GM10266 (cell line): ENCODE results near the gene SPOCK1.

ENCODE experiments used
- DNase-seq: peaks from one replicate; pipeline ENCODE4 v3.0.0; 2012; ENCODE audit errors: extremely low spot score
- TF ChIP-seq, protein P1 (sequence below): IDR thresholded peaks from 2 replicates; pipeline ENCODE4 v1.5.1; 2012; ENCODE audit warnings: mild to moderate bottlenecking, low read depth; ENCODE audit not compliant: control insufficient read depth, insufficient read depth; ENCODE audit errors: missing control alignments

Gene SPOCK1

DNA sequence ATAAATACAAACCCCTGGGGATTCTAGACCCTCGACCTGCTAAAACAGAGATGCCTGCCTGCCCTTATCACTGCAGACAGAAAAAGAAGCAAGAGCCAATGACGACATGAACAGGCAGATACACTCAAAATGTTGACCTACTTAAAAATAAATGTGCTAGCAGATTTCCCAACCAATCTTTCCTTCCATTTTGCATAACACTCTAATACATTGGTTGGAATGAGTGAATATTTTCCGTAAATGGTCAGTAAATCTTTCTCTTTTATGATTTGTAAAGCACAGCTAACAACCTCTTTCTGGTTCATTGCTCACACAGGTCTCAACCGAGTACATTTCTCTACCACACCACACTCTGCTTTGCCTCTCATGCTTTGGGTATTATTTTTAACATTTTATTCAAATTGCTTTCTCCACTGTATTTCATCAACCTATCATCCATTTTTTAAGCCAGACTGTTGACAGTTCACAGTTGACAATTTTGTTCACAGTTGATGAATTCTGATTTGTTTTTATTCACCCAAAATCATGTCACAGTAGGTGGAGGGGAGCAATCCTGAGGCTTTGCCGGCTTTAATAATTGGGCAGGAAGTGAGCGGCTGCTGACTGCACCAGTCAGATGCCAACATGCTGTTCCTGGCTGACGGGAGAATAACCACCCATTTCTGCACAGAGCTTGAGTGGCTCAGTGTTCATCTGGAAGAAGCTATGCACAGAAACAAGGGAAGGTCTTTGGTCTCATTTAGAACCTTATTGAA lies 426.6 kb downstream of the SPOCK1 start:
- TF ChIP-seq, protein P1, sequence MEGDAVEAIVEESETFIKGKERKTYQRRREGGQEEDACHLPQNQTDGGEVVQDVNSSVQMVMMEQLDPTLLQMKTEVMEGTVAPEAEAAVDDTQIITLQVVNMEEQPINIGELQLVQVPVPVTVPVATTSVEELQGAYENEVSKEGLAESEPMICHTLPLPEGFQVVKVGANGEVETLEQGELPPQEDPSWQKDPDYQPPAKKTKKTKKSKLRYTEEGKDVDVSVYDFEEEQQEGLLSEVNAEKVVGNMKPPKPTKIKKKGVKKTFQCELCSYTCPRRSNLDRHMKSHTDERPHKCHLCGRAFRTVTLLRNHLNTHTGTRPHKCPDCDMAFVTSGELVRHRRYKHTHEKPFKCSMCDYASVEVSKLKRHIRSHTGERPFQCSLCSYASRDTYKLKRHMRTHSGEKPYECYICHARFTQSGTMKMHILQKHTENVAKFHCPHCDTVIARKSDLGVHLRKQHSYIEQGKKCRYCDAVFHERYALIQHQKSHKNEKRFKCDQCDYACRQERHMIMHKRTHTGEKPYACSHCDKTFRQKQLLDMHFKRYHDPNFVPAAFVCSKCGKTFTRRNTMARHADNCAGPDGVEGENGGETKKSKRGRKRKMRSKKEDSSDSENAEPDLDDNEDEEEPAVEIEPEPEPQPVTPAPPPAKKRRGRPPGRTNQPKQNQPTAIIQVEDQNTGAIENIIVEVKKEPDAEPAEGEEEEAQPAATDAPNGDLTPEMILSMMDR = no peak
- DNase-seq = no peak

DNA sequence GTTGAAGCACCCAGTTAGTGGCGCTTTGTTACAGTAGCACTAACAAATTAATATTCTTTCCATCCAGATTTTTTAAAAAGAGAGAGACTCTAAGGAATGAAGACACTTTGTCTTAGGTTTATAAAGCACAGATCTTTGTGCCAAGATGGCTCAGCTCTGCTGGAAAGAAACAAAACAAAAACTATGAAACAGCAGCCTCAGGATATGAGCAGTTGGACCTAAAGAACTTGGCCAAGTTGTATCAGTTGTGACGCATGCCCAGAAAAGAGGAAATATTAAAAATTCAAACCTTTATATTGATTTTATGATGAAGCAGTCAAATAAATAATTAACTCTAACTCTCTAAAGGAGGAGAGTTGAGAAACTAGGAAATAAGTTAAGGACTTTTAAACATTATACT lies 427.2 kb downstream of the SPOCK1 start:
- TF ChIP-seq, protein P1 = no peak
- no peak for DNase-seq

DNA sequence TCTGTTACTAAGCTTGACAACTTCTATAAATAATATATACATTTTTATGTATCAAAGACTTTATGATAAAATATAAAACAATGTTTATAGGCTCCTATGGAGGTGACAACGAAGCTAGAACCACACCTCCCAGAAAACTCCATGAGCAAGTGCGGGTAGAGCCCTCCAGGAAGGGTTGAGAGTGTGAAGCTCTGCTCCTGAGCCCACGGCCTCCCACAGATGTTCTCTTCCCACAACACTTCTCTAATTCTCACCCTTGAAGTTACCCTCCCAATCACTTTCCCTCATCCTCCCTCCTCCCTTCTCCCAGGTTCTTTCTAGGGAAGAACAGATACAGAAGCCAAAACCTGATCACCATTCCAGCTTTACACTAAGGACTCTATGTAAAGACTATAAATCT lies 427.6 kb downstream of the SPOCK1 start:
- DNase-seq = no peak
- TF ChIP-seq, protein P1 = no peak

DNA sequence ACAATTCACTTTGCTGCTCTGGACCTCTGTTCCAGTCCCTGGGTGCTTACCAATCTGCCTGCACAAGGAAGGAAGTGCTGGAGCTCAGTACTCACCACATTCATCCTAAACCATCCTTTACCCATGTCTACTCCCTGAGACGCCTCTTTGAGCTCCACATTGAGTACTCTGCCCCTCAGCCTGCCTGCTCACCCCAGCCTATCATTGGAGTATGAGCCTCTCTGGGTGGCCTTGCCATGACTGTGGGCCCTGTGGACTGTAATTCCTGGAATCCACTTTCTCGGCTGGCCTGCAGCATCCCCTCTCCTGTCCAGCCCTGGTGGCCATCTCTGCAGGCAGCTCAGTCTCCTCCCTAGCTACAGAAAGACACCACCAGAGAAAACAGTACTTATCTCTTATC lies 428.6 kb downstream of the SPOCK1 start:
- TF ChIP-seq, protein P1 = no peak
- DNase-seq = no peak

DNA sequence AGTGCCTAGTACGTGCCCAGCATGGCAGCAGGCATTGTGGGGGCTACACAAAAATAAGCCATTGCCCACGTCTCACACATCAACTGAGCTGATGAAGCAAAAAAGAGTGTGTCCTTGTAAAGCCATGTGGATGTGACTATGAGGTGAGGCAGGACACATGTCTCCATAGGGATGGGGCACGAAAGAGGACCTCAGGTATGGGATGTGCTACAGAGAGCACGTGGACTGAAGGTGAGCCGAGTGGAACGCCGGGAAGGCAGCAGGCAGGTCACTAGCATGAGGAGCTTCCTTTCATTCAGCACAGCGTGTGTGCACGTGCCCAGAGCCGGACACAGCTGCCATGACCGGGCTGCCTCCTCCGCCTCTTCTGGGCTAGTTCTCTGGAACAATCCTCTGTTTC lies 429.8 kb downstream of the SPOCK1 start:
- TF ChIP-seq, protein P1 = no peak
- DNase-seq = no peak

DNA sequence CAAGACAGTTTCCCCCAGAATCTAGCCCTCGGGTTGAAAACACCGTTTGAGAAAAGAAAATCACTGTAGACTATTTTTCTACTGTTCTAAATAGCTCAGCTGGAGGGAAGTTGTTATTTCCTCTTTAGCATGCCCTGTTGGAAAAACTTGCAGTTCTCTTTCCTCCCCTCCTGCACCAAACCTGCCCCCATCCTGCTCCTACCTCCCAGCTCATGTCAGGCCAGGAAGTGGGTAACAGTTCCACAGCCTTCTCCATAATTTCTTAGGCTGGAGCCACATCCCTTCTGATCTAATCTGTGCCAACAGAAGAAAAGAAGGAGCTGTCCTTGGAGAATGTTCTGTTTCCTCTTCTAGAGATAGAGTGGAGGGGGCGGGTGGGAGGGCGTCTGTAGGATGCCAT lies 437.7 kb downstream of the SPOCK1 start:
- TF ChIP-seq, protein P1 = no peak
- DNase-seq = no peak

DNA sequence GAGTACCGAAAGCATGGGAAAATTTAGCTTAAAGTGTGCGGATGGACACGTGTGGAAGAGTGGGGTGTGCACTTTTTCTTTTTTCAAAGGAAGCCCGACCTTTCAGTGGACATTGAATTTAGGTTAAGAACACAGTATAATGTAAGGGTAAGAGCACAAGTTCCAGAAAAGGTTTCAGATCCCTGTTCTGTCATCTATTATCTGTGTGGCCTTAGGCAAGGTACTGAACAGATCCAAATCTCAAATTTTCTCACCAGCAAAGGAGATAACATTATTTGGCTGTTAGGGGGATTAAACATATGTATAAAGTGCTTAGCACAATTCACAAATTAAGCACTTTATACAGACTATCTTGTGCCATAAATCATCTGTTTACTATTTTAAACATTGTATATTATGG lies 441.0 kb downstream of the SPOCK1 start:
- TF ChIP-seq, protein P1 = no peak

More for the DNA sequence above, 441.0 kb downstream of the SPOCK1 start:
- no peak for DNase-seq
